WTC11 (cell line): ENCODE data around the gene WDR76. TPM values are rescaled to one million over a fixed set of nuclear protein-coding genes. Genes with fewer than 3 reads are reported as not detected.

Experiments used
- ATAC-seq: fragments of 200-7000 bp; cut with Tn5 transposase; 2 replicates; pipeline ENCODE4 v1.10.0; 2021; ENCODE audit warnings: mild to moderate bottlenecking, moderate library complexity
- CTCF ChIA-PET: fragments of 300-600 bp; sonication (Branson Sonifier 250); formaldehyde crosslinking; loops from one replicate; lab custom pipeline; 2021; ENCODE audit warnings: antibody characterized with exemption; lab: Charles Lee
- POLR2A ChIA-PET: fragments of 350-600 bp; sonication (Branson Sonifier 250); formaldehyde crosslinking; loops from one replicate; lab custom pipeline; 2021; ENCODE audit warnings: antibody characterized with exemption; lab: Charles Lee
- DNase-seq: peaks from one replicate; pipeline ENCODE4 v3.0.0; 2021; ENCODE audit warnings: low spot score
- H3K27ac Mint-ChIP-seq: 2 replicates; pipeline ENCODE4 v1.8.0; 2021; ENCODE audit warnings: mixed read lengths
- H3K27me3 Mint-ChIP-seq: 2 replicates; pipeline ENCODE4 v1.8.0; 2021; ENCODE audit warnings: low read depth, mild to moderate bottlenecking, moderate library complexity, mixed read lengths
- H3K36me3 Mint-ChIP-seq: 2 replicates; pipeline ENCODE4 v1.8.0; 2021; ENCODE audit warnings: mixed read lengths
- H3K4me1 Mint-ChIP-seq: 2 replicates; pipeline ENCODE4 v1.8.0; 2022; ENCODE audit warnings: mixed read lengths
- H3K4me3 Mint-ChIP-seq: 2 replicates; pipeline ENCODE4 v1.8.0; 2021; ENCODE audit warnings: mild to moderate bottlenecking, moderate library complexity, mixed read lengths
- H3K9me3 Mint-ChIP-seq: 2 replicates; pipeline ENCODE4 v1.8.0; 2021; ENCODE audit warnings: mixed read lengths
- CREM ChIP-seq: sonication (generic); formaldehyde crosslinking; IDR thresholded peaks from 2 replicates; pipeline ENCODE4 v1.8.1; 2022; ENCODE audit warnings: mild to moderate bottlenecking, missing genetic modification reagents, moderate library complexity
- ETV6 ChIP-seq: sonication (generic); formaldehyde crosslinking; IDR thresholded peaks from 2 replicates; pipeline ENCODE4 v1.8.1; 2022; ENCODE audit warnings: mild to moderate bottlenecking, missing genetic modification reagents
- GABPB1 ChIP-seq: sonication (generic); formaldehyde crosslinking; IDR thresholded peaks from 2 replicates; pipeline ENCODE4 v1.8.1; 2023; ENCODE audit warnings: mild to moderate bottlenecking, missing genetic modification reagents
- GTF2I ChIP-seq: fragments of 250-450 bp; sonication (Bioruptor Pico); conservative IDR thresholded peaks from 2 replicates; pipeline ENCODE4 v1.4.0; 2021; ENCODE audit warnings: mild to moderate bottlenecking
- MYBL2 ChIP-seq: sonication (generic); formaldehyde crosslinking; IDR thresholded peaks from 2 replicates; pipeline ENCODE4 v1.8.1; 2023; ENCODE audit warnings: mild to moderate bottlenecking, moderate library complexity, missing genetic modification reagents
- NFATC4 ChIP-seq: fragments of 250-450 bp; sonication (Bioruptor Pico); IDR thresholded peaks from 2 replicates; pipeline ENCODE4 v1.9.0; 2021; ENCODE audit warnings: mild to moderate bottlenecking
- NFYB ChIP-seq: sonication (generic); formaldehyde crosslinking; conservative IDR thresholded peaks from 2 replicates; pipeline ENCODE4 v1.8.0; 2022; ENCODE audit warnings: low read depth, missing genetic modification reagents
- NR1H2 ChIP-seq: sonication (generic); formaldehyde crosslinking; IDR thresholded peaks from 2 replicates; pipeline ENCODE4 v1.9.0; 2021; ENCODE audit warnings: mild to moderate bottlenecking, moderate library complexity, missing genetic modification reagents
- NR2C2 ChIP-seq: sonication (generic); formaldehyde crosslinking; IDR thresholded peaks from 2 replicates; pipeline ENCODE4 v1.8.0; 2022; ENCODE audit warnings: mild to moderate bottlenecking, missing genetic modification reagents
- TEAD1 ChIP-seq: sonication (generic); formaldehyde crosslinking; IDR thresholded peaks from 2 replicates; pipeline ENCODE4 v1.8.0; 2022; ENCODE audit warnings: mild to moderate bottlenecking, missing genetic modification reagents
- ZBTB21 ChIP-seq: sonication (generic); formaldehyde crosslinking; IDR thresholded peaks from 2 replicates; pipeline ENCODE4 v1.8.1; 2023; ENCODE audit warnings: mild to moderate bottlenecking, missing genetic modification reagents, borderline replicate concordance
- ZNF121 ChIP-seq: sonication (generic); formaldehyde crosslinking; IDR thresholded peaks from 2 replicates; pipeline ENCODE4 v1.8.0; 2023; ENCODE audit warnings: missing genetic modification reagents
- ZNF232 ChIP-seq: sonication (generic); formaldehyde crosslinking; IDR thresholded peaks from 2 replicates; pipeline ENCODE4 v1.8.0; 2022; ENCODE audit warnings: mild to moderate bottlenecking, missing genetic modification reagents
- ZNF263 ChIP-seq: sonication (generic); formaldehyde crosslinking; IDR thresholded peaks from 2 replicates; pipeline ENCODE4 v1.8.1; 2022; ENCODE audit warnings: low read depth, mild to moderate bottlenecking, moderate library complexity, missing genetic modification reagents
- ZNF671 ChIP-seq: fragments of 250-450 bp; sonication (Bioruptor Pico); IDR thresholded peaks from 2 replicates; pipeline ENCODE4 v1.8.0; 2021; ENCODE audit warnings: mild to moderate bottlenecking
- total RNA-seq: library from RNA; stranded (reverse); gene quantifications from 3 replicates; pipeline ENCODE4 v1.2.3, GENCODE V29; 2021
- TF ChIP-seq, protein P1 (sequence below): fragments of 250-450 bp; sonication (Bioruptor Pico); conservative IDR thresholded peaks from 2 replicates; pipeline ENCODE4 v1.9.0; 2021; ENCODE audit warnings: mild to moderate bottlenecking
- TF ChIP-seq, protein P2 (sequence below): sonication (generic); formaldehyde crosslinking; IDR thresholded peaks from 2 replicates; pipeline ENCODE4 v1.8.0; 2022; ENCODE audit warnings: mild to moderate bottlenecking, missing genetic modification reagents
- TF ChIP-seq, protein P3 (sequence below): sonication (generic); formaldehyde crosslinking; IDR thresholded peaks from 2 replicates; pipeline ENCODE4 v1.8.1; 2022; ENCODE audit warnings: mild to moderate bottlenecking, moderate library complexity, missing genetic modification reagents
- TF ChIP-seq, protein P4 (sequence below): sonication (generic); formaldehyde crosslinking; conservative IDR thresholded peaks from 2 replicates; pipeline ENCODE4 v1.8.1; 2023; ENCODE audit warnings: mild to moderate bottlenecking, low read depth, missing genetic modification reagents, moderate library complexity
- TF ChIP-seq, protein P5 (sequence below): sonication (generic); formaldehyde crosslinking; IDR thresholded peaks from 2 replicates; pipeline ENCODE4 v1.8.1; 2022; ENCODE audit warnings: low read depth, missing genetic modification reagents, borderline replicate concordance
- TF ChIP-seq, protein P6 (sequence below): sonication (generic); formaldehyde crosslinking; IDR thresholded peaks from 2 replicates; pipeline ENCODE4 v1.8.0; 2023; ENCODE audit warnings: missing genetic modification reagents
- TF ChIP-seq, protein P7 (sequence below): sonication (generic); formaldehyde crosslinking; IDR thresholded peaks from 2 replicates; pipeline ENCODE4 v1.8.0; 2022; ENCODE audit warnings: mild to moderate bottlenecking, missing genetic modification reagents

WDR76 gene
- total RNA-seq, 1 experiment from 2014 or later, result 16.2 TPM

DNA sequence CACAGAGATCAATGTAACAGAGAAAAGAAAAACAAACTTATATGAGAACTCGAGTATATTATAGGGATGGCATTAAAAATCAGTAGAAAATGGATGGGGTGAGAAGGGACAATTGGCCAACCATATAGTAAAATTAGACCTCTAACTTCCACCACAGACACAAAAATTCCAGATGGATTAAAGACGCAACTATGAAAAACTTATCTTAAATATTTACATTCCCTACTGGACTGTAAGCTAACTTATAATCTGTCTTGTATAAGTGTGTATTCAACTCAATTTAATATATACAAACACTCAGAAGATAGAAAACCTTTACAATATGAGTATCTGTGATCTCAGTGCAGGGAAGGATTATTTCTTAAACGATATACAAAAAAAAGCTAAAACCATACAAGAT is 5.3 kb upstream of the WDR76 start (continued):
- TF ChIP-seq ZBTB21 (CRISPR knock-in tag) (no peak), ETV6 (CRISPR knock-in tag) (no peak)

DNA sequence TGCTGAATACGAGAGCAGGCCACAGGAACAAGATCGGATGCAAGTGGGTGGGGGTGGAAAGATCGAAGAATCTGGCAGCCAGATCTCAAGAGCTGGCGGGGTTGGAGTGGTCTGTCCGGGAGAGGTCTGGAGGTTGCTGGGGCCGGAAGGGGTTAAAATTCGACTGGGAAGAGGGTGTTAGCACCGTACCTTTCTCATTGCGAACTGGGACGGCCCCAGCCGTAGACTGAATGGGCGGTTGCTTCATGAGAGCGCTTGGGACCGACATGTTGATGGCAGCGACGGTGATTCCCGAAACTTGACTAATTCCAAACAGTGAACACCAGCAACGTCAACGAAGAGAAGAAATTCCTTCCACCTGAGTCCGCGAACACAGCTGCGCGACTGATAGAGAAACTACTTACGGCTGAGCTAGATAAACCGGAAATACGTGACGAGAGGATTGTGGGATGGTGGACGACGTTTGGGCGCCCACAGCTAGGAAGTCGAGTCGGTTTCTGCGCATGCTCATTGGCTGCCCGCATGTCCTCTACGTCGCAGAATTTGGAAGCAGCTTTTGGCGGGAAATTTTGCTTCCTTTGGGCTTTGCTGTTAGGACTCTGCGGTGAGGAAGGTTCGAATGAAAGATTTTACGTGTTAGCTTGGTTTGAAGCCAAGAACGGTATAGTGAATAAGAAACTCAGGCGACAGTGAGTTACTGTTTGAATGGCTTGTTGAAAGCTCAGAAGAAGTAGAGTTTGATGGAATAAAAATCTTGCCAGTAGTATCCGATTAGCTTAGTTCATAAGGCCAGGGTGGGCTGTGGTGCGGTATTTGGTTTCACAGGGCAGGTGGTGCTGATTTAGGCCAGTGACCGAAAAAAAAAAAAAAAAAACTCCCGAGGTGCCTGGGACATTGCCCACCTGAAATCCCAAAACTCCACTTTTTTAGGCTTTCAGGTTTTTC is 2.2 kb upstream of the WDR76 start, which contains the start of gene MFAP1:
TSS of gene MFAP1 (minus strand) at position 389 of the 945 bp plus-strand sequence. CDS start at position 268, 121 bp downstream.
- Mint-ChIP-seq H3K9me3 (peaks cover 6% of the 10 kb centered on the region), H3K27me3 (peaks cover 24% of the 10 kb centered on the region), H3K27ac (peak within 1 kb of the TSS; percentile 99), H3K36me3 (peaks cover 28% of the 10 kb centered on the region), H3K4me1 (peaks cover 12% of the 10 kb centered on the region), H3K4me3 (peak within 1 kb of the TSS; percentile 95)
- peak; percentile 85 for ATAC-seq
- POLR2A ChIA-PET, result interaction anchor here (0.9 to 1.0 kb wide), 4 partner anchors 24 to 314 kb away, joined by 3 to 4 read pairs (median 3); partner anchors contain the start of genes HYPK and SERINC4
- peak; percentile 81 for DNase-seq
- CTCF ChIA-PET, result interaction anchor here (0.9 to 1.4 kb wide), 6 partner anchors 24 to 454 kb away, joined by 3 to 7 read pairs (median 4); partner anchors contain the start of genes ELL3, HYPK, SERINC4 and TUBGCP4
- TF ChIP-seq GTF2I (no peak), CREM (CRISPR knock-in tag) (peak; percentile 86), ZNF232 (CRISPR knock-in tag) (peak; percentile 95), NR1H2 (CRISPR knock-in tag) (0 out of 2 replicates have a peak, but pooled peaks have one; percentile 42), NFATC4 (CRISPR knock-in tag) (no peak), MYBL2 (CRISPR knock-in tag) (peak; percentile 79), NR2C2 (CRISPR knock-in tag) (no peak), ETV6 (CRISPR knock-in tag) (peak; percentile 97), ZNF671 (no peak), TEAD1 (CRISPR knock-in tag) (peak; percentile 62; the same call in 1 of the 2 replicates), ZNF263 (CRISPR knock-in tag) (no peak), GABPB1 (CRISPR knock-in tag) (peak; percentile 85), NFYB (CRISPR knock-in tag) (no peak), ZNF121 (CRISPR knock-in tag) (no peak)
- TF ChIP-seq, protein P1, sequence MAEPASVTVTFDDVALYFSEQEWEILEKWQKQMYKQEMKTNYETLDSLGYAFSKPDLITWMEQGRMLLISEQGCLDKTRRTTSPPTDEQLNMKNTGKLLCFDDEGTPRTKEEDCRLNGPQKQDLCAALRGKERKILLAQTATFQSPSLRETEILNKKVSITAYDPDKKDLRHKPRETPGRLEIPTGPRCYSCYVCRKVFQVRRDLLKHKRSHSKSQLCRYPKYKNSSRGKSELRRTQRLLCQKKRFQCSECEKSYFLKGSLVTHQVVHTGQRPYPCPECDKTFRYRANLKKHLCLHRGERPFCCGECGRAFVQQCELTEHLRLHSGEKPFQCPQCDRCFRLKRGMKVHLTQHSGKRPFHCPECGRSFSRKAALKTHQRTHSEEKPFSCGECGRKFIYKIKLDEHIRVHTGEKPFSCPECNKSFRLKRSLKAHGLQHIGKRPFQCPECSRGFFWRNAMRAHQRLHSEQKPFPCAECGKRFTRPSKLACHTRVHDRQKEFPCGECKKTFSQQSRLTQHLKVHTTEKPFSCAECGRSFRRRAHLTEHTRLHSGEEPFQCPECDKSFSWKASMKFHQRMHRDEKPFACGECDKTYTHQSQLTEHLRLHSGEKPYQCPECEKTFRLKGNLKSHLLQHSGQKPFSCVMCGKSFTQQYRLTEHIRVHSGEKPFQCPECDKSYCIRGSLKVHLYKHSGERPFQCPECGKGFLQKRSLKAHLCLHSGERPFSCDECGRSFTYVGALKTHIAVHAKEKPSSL, result no peak
- TF ChIP-seq, protein P2, sequence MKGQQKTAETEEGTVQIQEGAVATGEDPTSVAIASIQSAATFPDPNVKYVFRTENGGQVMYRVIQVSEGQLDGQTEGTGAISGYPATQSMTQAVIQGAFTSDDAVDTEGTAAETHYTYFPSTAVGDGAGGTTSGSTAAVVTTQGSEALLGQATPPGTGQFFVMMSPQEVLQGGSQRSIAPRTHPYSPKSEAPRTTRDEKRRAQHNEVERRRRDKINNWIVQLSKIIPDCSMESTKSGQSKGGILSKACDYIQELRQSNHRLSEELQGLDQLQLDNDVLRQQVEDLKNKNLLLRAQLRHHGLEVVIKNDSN (CRISPR knock-in tag), result peak; percentile 47; the same call in 1 of the 2 replicates
- TF ChIP-seq, protein P3, sequence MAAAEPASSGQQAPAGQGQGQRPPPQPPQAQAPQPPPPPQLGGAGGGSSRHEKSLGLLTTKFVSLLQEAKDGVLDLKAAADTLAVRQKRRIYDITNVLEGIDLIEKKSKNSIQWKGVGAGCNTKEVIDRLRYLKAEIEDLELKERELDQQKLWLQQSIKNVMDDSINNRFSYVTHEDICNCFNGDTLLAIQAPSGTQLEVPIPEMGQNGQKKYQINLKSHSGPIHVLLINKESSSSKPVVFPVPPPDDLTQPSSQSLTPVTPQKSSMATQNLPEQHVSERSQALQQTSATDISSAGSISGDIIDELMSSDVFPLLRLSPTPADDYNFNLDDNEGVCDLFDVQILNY, result peak; percentile 96
- TF ChIP-seq, protein P4, sequence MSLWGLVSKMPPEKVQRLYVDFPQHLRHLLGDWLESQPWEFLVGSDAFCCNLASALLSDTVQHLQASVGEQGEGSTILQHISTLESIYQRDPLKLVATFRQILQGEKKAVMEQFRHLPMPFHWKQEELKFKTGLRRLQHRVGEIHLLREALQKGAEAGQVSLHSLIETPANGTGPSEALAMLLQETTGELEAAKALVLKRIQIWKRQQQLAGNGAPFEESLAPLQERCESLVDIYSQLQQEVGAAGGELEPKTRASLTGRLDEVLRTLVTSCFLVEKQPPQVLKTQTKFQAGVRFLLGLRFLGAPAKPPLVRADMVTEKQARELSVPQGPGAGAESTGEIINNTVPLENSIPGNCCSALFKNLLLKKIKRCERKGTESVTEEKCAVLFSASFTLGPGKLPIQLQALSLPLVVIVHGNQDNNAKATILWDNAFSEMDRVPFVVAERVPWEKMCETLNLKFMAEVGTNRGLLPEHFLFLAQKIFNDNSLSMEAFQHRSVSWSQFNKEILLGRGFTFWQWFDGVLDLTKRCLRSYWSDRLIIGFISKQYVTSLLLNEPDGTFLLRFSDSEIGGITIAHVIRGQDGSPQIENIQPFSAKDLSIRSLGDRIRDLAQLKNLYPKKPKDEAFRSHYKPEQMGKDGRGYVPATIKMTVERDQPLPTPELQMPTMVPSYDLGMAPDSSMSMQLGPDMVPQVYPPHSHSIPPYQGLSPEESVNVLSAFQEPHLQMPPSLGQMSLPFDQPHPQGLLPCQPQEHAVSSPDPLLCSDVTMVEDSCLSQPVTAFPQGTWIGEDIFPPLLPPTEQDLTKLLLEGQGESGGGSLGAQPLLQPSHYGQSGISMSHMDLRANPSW (CRISPR knock-in tag), result no peak
- TF ChIP-seq, protein P5, sequence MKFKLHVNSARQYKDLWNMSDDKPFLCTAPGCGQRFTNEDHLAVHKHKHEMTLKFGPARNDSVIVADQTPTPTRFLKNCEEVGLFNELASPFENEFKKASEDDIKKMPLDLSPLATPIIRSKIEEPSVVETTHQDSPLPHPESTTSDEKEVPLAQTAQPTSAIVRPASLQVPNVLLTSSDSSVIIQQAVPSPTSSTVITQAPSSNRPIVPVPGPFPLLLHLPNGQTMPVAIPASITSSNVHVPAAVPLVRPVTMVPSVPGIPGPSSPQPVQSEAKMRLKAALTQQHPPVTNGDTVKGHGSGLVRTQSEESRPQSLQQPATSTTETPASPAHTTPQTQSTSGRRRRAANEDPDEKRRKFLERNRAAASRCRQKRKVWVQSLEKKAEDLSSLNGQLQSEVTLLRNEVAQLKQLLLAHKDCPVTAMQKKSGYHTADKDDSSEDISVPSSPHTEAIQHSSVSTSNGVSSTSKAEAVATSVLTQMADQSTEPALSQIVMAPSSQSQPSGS (CRISPR knock-in tag), result no peak
- TF ChIP-seq, protein P6, sequence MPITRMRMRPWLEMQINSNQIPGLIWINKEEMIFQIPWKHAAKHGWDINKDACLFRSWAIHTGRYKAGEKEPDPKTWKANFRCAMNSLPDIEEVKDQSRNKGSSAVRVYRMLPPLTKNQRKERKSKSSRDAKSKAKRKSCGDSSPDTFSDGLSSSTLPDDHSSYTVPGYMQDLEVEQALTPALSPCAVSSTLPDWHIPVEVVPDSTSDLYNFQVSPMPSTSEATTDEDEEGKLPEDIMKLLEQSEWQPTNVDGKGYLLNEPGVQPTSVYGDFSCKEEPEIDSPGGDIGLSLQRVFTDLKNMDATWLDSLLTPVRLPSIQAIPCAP (CRISPR knock-in tag), result peak; percentile 83; the same call in 1 of the 2 replicates
- TF ChIP-seq, protein P7, sequence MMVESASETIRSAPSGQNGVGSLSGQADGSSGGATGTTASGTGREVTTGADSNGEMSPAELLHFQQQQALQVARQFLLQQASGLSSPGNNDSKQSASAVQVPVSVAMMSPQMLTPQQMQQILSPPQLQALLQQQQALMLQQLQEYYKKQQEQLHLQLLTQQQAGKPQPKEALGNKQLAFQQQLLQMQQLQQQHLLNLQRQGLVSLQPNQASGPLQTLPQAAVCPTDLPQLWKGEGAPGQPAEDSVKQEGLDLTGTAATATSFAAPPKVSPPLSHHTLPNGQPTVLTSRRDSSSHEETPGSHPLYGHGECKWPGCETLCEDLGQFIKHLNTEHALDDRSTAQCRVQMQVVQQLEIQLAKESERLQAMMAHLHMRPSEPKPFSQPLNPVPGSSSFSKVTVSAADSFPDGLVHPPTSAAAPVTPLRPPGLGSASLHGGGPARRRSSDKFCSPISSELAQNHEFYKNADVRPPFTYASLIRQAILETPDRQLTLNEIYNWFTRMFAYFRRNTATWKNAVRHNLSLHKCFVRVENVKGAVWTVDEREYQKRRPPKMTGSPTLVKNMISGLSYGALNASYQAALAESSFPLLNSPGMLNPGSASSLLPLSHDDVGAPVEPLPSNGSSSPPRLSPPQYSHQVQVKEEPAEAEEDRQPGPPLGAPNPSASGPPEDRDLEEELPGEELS, result peak; percentile 87; the same call in 1 of the 2 replicates
